ENCODE results near the gene PAIP2.

PAIP2 gene

GRCh38 chr5:139378101-139378825, 36.6 kb downstream of the PAIP2 start:
- in situ Hi-C loops (cut with HindIII; ENCODE audit: low sequenced_read_pairs), result no loop called here

DNA sequence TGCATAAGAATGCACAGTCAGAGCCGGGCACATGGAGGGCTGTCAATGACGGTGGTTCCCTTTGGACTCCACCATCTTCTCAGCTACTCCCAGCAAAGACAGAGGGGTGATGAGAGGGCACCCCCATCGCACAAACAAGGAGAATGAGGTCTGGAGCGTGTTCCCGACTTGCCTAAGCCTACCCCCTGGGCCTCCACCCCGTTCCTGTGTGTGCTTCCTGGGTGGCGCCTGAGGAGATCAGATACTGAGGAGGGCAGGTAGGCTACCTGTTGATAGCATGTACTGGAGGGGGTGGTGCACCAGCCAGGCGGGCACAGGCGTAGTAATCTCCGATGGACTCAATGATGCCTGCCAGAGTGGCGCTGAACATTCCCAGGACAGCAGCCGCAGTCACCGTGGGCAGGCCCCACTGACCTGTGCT, 37.3 kb downstream of the PAIP2 start:
- DNase-seq (ENCODE audit: low read depth, low spot score), result no peak
- H3K4me3 ChIP-seq (ENCODE audit: low read depth, low read length), result no peak overlapping the region
- TF ChIP-seq, protein P1, sequence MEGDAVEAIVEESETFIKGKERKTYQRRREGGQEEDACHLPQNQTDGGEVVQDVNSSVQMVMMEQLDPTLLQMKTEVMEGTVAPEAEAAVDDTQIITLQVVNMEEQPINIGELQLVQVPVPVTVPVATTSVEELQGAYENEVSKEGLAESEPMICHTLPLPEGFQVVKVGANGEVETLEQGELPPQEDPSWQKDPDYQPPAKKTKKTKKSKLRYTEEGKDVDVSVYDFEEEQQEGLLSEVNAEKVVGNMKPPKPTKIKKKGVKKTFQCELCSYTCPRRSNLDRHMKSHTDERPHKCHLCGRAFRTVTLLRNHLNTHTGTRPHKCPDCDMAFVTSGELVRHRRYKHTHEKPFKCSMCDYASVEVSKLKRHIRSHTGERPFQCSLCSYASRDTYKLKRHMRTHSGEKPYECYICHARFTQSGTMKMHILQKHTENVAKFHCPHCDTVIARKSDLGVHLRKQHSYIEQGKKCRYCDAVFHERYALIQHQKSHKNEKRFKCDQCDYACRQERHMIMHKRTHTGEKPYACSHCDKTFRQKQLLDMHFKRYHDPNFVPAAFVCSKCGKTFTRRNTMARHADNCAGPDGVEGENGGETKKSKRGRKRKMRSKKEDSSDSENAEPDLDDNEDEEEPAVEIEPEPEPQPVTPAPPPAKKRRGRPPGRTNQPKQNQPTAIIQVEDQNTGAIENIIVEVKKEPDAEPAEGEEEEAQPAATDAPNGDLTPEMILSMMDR (IDR thresholded peaks at IDR 0.05; ENCODE audit: low read depth, low read length), result no peak
- in situ Hi-C loops (cut with HindIII; ENCODE audit: low sequenced_read_pairs), result no loop called here

More at GRCh38 chr5:139378101-139378825, 36.6 kb downstream of the PAIP2 start:
- TF ChIP-seq, protein P1 (IDR thresholded peaks at IDR 0.05; ENCODE audit: low read depth, low read length), result no peak
- no peak for DNase-seq (ENCODE audit: low read depth, low spot score)
- H3K4me3 ChIP-seq (ENCODE audit: low read depth, low read length), result no peak overlapping the region

GRCh38 chr5:139379626-139380449, 38.2 kb downstream of the PAIP2 start:
- TF ChIP-seq, protein P1 (IDR thresholded peaks at IDR 0.05; ENCODE audit: low read depth, low read length), result no peak
- H3K4me3 ChIP-seq (ENCODE audit: low read depth, low read length), result no peak overlapping the region
- in situ Hi-C loops (cut with HindIII; ENCODE audit: low sequenced_read_pairs), result no loop called here
- DNase-seq (ENCODE audit: low read depth, low spot score), result no peak

- in situ Hi-C loops (cut with HindIII; ENCODE audit: low sequenced_read_pairs), result no loop called here
- DNase-seq (ENCODE audit: low read depth, low spot score), result no peak
- TF ChIP-seq, protein P1 (IDR thresholded peaks at IDR 0.05; ENCODE audit: low read depth, low read length), result no peak
- H3K4me3 ChIP-seq (ENCODE audit: low read depth, low read length), result no peak overlapping the region
Observed at GRCh38 chr5:139381837-139382761, 40.4 kb downstream of the PAIP2 start.

GRCh38 chr5:139382807-139383206, 41.2 kb downstream of the PAIP2 start:
- in situ Hi-C loops (cut with HindIII; ENCODE audit: low sequenced_read_pairs), result no loop called here
- H3K4me3 ChIP-seq (ENCODE audit: low read depth, low read length), result no peak overlapping the region
- TF ChIP-seq, protein P1 (IDR thresholded peaks at IDR 0.05; ENCODE audit: low read depth, low read length), result no peak
- no peak for DNase-seq (ENCODE audit: low read depth, low spot score)

Data from astrocyte of the spinal cord (primary cell).